T follicular helper cell (primary cell): Measurements from ENCODE around the gene ASRGL1.
"Not testable (repeated sequence)": the region's sequence is repeated elsewhere in the genome, so short reads cannot be mapped to it uniquely, and the experiment has no call there.

ENCODE experiments used
- DNase-seq: peaks from one replicate; pipeline ENCODE4 v3.0.0-alpha.2; 2020; ENCODE audit warnings: low read depth

Gene ASRGL1

GRCh38 chr11:62352355-62353336, 15.4 kb downstream of the ASRGL1 start:
- no peak for DNase-seq

DNA sequence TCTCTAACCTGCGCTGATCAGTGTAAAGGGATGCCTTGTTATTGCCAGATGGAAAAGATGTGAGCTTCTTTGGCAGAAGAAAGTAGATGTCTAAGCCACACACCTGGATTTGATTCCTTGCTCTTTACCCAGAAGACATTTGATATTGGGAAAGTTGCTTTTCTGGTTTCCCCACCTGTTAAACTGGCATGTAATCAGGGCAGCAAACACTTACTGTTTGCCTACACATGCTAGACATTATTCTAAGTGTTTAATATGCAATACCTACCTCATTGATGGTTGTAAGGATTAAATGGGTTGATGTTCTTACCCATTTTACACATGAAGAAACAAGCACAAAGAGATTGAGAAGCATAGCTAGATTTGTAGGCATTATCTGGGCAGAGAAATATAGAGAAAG, 16.6 kb downstream of the ASRGL1 start:
- DNase-seq: no peak

GRCh38 chr11:62358273-62358672, 21.0 kb downstream of the ASRGL1 start:
- DNase-seq: no peak

GRCh38 chr11:62359475-62359874, 22.2 kb downstream of the ASRGL1 start:
- DNase-seq: no peak

DNA sequence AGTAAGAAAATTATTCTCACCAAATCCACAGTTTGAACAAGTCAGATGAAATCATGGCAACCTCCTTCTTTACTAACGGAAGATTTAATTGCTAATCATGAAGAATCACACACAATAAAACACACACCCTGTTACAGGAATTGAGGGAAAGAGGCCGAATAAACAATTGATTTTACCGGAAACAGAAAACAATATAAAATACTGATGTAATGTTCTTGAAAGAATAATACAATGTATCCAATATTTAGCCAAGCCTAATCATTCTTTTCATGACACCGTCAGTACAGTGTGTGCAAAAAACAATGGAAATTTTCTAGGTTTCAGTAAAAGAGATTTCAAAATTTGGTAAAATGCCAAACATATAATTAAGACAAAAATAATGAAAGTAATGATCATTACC, 23.4 kb downstream of the ASRGL1 start:
- DNase-seq: no peak

DNA sequence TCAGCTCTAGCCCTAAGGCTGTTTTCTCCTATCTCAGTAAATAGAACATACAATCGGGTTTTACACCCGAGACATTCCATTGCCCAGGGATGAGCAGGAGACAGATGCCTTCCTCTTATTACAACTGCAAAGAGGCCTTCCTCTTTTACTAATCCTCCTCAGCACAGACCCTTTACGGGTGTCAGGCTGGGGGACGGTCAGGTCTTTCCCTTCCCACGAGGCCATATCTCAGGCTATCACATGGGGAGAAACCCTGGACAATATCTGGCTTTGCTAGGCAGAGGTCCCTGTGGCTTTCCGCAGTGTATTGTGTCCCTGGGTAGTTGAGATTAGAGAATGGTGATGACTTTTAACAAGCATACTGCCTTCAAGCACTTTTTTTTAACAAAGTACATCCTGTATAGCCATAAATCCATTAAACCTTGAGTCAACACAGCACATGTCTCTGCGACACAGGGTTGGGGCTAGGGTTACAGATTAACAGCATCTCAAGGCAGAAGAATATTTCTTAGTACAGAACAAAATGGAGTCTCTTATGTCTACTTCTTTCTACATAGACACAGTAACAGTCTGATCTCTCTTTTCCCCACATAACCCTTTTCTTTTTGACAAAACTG, 31.7 kb downstream of the ASRGL1 start:
- not testable (repeated sequence) for DNase-seq

DNA sequence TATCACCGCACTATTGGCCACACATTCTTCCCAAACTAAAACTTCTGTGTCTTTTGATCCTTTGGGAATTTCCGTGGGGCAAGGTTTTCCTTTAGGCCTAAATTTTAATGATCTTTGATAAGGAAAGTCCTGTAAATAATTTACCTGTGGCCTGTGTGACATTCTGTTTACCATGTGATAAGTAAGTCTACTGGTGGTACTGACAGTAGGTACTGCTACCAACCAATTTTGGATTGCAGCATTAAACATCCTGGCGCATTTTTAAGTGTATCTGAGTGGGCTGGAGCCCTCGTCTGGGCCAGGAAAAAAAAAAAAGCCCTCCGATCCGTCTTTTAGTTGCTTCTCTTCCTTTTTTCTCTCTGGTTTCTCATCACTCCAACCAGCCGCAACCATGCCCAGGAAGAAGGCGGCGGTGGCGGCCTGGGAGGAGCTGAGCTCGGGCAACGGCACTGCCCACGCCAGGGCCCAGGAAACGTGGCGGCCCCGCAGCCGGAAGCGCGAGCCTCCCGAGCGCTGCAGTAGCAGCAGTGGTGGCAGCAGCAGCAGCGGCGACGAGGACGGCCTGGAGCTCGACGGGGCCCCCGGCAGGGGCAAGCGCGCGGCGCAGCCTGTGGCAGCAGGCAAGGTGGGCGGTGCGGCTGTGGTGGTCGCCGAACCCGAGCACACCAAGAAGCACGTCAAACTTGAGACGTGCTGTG, 33.6 kb downstream of the ASRGL1 start:
- peak; percentile 15 for DNase-seq

DNA sequence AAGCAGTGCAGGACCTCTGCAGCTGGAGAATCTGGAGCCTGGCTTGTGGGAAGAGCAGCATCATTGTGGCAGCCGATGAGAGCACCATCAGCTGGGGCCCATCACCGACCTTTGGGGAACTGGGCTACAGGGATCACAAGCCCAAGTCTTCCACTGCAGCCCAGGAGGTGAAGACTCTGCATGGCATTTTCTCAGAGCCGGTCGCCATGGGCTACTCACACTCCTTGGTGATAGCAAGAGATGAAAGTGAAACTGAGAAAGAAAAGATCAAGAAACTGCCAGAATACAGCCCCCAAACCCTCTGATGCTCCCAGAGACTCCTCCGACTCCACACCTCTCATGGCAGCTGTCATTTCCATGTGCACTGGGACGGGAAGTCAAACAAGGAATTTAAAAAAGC, 35.6 kb downstream of the ASRGL1 start:
- DNase-seq: no peak

DNA sequence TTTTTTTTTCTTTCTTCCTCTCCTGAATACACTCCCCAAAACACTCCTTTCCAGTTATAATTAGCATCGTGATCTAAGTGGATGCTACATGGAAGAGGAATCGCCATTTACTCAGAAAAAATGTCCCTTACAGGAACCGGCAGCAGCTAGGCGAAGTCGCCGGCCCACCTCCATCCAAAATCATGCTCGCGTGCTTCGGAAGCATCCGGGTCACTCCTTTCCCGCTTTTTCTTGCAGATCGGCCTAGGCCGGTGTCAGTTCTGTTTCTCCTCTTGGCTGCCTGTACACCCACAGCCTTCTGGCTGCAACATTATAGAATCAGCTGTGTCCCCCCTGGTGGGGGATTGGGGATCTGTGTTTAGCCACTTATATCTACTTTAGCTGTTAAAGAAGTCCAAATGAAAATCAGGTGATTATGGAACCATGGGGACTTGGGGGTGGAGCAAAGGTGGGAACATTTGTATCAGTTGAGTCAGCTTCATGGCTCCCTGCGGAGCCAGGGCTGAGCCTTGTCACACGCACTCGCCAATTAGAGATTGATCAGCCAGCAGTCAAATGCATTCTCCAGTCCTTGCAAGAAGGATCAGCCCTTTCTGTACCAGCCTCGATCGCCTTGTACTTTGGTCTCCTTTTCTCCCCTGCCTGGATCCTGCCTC, 36.3 kb downstream of the ASRGL1 start:
- no peak for DNase-seq

- no peak for DNase-seq
Measured at GRCh38 chr11:62374801-62375200, 37.6 kb downstream of the ASRGL1 start.

DNA sequence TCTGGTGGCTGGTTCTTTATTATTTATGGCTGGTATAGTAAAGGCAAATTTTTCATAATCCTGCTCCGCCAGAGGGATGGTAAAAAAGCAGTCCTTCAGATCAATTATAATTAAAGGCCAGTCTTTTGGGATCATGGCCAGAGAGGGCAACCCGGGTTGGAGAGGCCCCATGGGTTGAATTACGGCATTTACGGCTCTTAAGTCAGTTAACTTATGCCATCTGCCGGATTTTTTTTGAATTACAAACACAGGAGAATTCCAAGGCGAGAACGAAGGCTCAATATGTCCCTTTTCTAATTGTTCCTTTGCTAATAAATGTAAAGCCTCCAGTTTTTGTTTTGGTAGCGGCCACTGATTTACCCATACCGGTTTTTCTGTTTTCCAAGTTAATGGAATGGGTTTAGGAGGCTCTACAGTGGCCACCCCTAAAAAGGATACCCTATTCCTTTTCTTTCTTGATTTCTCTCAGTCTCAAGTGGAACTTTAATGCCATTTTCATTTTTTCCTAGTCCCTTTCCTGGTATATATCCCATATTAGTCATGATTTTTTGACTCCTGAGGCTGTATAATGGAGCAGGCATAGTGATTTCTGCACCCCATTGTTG, 41.3 kb downstream of the ASRGL1 start:
- DNase-seq: not testable (repeated sequence)

GRCh38 chr11:62379586-62379985, 42.3 kb downstream of the ASRGL1 start:
- DNase-seq: not testable (repeated sequence)

DNA sequence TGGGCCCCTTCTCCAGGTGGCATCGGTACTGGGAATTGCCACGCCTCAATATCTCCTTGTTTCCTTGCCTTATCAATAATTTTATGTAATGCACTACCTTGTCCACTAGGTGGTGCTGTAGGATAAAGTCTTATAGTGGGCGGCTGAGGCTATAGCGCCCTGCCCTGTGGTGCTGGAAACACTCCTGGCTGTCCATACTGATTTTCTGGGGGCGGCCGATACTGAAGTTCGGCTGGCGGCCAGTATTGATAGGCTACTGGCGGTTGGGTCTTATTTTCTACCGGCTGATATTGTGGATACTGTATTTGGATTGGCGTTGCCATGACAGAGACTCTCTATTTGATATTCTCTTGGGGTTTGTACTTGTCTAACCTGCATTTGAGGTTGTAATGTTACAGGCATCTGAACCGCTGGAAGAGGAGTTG, 43.6 kb downstream of the ASRGL1 start:
- peak; percentile 16 for DNase-seq

DNA sequence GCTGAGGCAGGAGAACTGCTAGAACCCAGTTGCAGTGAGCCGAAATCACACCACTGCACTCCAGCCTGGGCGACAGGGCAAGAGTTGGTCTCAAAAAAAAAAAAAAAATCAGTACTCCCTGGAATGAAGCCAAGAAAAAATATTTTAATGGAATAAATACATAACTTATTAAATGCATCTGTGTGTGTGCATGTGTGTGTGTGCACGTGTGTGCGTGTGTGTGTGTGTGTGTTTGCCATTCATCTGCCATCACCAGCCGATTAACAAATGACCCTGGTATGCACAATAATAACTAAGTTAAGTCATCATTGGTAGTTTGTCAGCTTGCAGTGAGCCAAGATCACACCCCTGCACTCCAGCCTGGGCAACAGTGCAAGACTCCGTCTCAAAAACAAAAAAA, 46.6 kb downstream of the ASRGL1 start:
- no peak for DNase-seq

- DNase-seq: not testable (repeated sequence)
Measured at GRCh38 chr11:62386083-62386482, 48.8 kb downstream of the ASRGL1 start.

- no peak for DNase-seq
Measured at GRCh38 chr11:62387381-62387780, 50.1 kb downstream of the ASRGL1 start.

DNA sequence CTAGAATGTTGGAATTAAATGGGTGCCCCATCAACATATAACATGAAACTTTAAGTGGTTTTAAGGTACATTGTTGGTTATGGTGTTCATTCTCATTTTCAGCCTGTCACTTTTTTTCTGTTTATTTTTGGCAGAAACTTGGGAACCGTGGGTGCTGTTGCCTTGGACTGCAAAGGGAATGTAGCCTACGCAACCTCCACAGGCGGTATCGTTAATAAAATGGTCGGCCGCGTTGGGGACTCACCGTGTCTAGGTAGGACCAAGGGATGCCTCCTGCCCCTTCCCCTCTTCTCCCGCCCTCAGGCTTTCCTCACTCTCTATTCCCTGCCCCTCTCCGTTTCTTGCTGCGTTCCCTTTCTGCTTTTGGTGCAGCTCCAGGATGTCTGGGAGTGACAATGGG, 51.8 kb downstream of the ASRGL1 start:
- no peak for DNase-seq

GRCh38 chr11:62390237-62390636, 53.0 kb downstream of the ASRGL1 start:
- no peak for DNase-seq

DNA sequence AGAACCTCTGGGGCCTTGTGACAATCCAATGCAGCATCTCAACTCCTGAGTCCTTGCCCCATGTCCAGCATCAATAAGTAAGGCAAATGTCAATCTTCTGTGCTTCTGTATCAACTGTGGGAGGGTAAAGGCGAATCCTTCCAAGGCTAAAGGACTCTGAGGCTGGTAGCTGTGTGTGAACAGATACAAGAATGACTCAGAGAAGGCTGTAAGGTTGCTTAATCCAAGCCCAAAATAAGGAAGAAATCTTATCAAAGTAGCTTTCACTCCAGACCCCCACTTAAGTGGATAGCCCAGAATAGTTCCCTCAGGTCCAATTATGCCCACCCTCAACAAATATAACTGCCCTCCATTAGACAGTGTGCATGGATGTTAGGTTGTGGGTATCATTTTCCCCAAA, 53.5 kb downstream of the ASRGL1 start:
- DNase-seq: no peak

DNA sequence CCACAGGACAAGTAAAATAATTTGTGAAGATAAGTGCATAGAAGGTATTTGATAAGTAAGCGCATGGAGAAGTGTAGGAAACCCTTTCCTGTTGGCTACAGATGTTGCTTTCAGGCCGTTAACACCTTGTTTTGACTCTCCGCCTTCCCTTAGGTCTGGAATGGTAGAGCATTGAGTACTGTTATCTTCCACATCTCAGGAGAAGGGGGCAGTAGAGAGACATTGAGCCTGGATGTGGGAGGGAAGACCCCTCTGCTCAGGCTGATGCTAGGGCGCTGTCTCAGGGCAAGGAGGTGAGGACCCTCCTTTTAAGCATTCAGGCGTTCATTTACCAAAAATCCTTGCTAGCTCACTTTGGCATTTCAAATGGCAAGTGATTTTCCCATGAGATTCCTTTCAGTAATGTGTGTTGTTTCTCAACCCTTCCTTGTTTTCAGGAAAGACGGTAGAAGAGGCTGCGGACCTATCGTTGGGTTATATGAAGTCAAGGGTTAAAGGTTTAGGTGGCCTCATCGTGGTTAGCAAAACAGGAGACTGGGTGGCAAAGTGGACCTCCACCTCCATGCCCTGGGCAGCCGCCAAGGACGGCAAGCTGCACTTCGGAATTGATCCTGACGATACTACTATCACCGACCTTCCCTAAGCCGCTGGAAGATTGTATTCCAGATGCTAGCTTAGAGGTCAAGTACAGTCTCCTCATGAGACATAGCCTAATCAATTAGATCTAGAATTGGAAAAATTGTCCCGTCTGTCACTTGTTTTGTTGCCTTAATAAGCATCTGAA, 54.6 kb downstream of the ASRGL1 start:
- DNase-seq: no peak

GRCh38 chr11:62392506-62392905, 55.3 kb downstream of the ASRGL1 start:
- no peak for DNase-seq
